GM21825 (cell line): ENCODE results near the gene ANAPC5.

Experiments
- ATAC-seq: cut with Tn5 transposase; IDR thresholded peaks from one replicate; pipeline ENCODE4 v1.9.1; 2021; ENCODE audit warnings: mild to moderate bottlenecking, moderate library complexity; ENCODE audit not compliant: unreplicated experiment

ANAPC5 gene

GRCh38 chr12:121263206-121263935, 88.8 kb downstream of the ANAPC5 start:
- ATAC-seq = no peak

- ATAC-seq = no peak
Observed at GRCh38 chr12:121261398-121261797, 90.8 kb downstream of the ANAPC5 start.

GRCh38 chr12:121260091-121260490, 92.1 kb downstream of the ANAPC5 start:
- no peak for ATAC-seq

- ATAC-seq = no peak
Observed at GRCh38 chr12:121259074-121259473, 93.1 kb downstream of the ANAPC5 start.
